Right cardiac atrium (tissue), 5 donors: ENCODE results near the gene LRWD1. TPM values are rescaled to one million over a fixed set of nuclear protein-coding genes. Genes with fewer than 3 reads are reported as not detected.
"Not testable (repeated sequence)": the region's sequence is repeated elsewhere in the genome, so short reads cannot be mapped to it uniquely, and the experiment has no call there.

ENCODE experiments used
- ATAC-seq, 2 donors: fragments of 200-7000 bp; cut with Tn5 transposase; one replicate each; pipeline versions ENCODE4 v1.8.0 to v1.9.1; 2020; ENCODE audit warnings: moderate library complexity in 2 of 2, mild to moderate bottlenecking in 1 of 2
- DNase-seq, 3 donors: peaks; one replicate each; pipeline ENCODE4 v3.0.0-alpha.2; 2020
- H3K27ac ChIP-seq: one replicate; pipeline ENCODE4 v1.5.1; 2013; ENCODE audit warnings: mild to moderate bottlenecking, low read length, control low read depth, moderate library complexity
- H3K27me3 ChIP-seq: one replicate; pipeline ENCODE4 v1.6.1; 2013; ENCODE audit not compliant: control insufficient read depth, insufficient read depth
- H3K4me1 ChIP-seq: one replicate; pipeline ENCODE4 v1.6.1; 2013; ENCODE audit warnings: low read length; ENCODE audit not compliant: control insufficient read depth, insufficient read depth
- H3K4me3 ChIP-seq: one replicate; pipeline ENCODE4 v1.5.1; 2013; ENCODE audit warnings: low read length, control low read depth
- H3K9me3 ChIP-seq: one replicate; pipeline ENCODE4 v1.6.1; 2013; ENCODE audit warnings: low read length; ENCODE audit not compliant: control insufficient read depth
- WGBS: extraction: QIAGEN DNeasy Blood & Tissue Kit; methylation state at CpG from one replicate; pipeline ENCODE4 v1.1.7; 2013; 5-methylcytosine and 5-hydroxymethylcytosine counted together
- intact Hi-C, 4 donors: fragments of 100-400 bp; cut with DNase I; formaldehyde crosslinking; loops; one replicate each; pipeline versions ENCODE4 v1.11.0 to v1.14.0; 2022 to 2023
- polyA plus RNA-seq: library from polyadenylated mRNA; stranded (reverse); fragments of 200-250 nt; gene quantifications from one replicate; pipeline ENCODE4 v1.2.3, GENCODE V29; 2013
- total RNA-seq, 4 donors: library from RNA; stranded (reverse); fragmentation: NEBNext Ultra II Directional; extraction: Animal tissue kit (Norgen Biotek cat#: 25700); gene quantifications; one replicate each; pipeline ENCODE4 v1.2.1, GENCODE V29; 2021
- donor health status: healthy with polysubstance abuse.
- donor health status: DM: no; HTN: yes; CAD: no.
- donor health status: DM: no; HTN: no; CAD: no.
- donor health status: DM: no; HTN: yes; CAD: no; lungs with severe emphysema.
- donor health status: DM: yes; HTN: yes; CAD: no.

The LRWD1 gene
- total and polyA plus RNA-seq, 5 donors, result 8.5 to 14.2 (median 10.4) TPM

GRCh38 chr7:102469972-102470825 is 5.4 kb downstream of the LRWD1 start:
- Histone ChIP-seq H3K4me1 (no peaks in the 10 kb centered on the region), H3K27me3 (no peaks in the 10 kb centered on the region), H3K9me3 (no peaks in the 10 kb centered on the region), H3K4me3 (no peak overlapping the region), H3K27ac (no peak overlapping the region)
- 76% methylated on average over 20 of the region's 20 CpGs for WGBS
- DNase-seq, result peak; percentile 2 to 60 (median 57)
- no peak for ATAC-seq
- intact Hi-C loops, result no loop called here

- ATAC-seq (no peak), DNase-seq (peak in 2 of 3 donors; percentile 9 to 31)
- H3K4me1 ChIP-seq, result no peaks in the 10 kb centered on the region
- no peaks in the 10 kb centered on the region for H3K27me3 ChIP-seq
- H3K9me3 ChIP-seq, result no peaks in the 10 kb centered on the region
- no peak overlapping the region for H3K27ac ChIP-seq
- intact Hi-C loops, result no loop called here
- WGBS, result 82% methylated on average over 6 of the region's 6 CpGs
- H3K4me3 ChIP-seq, result no peak overlapping the region
These were observed 7.0 kb downstream of the LRWD1 start for GRCh38 chr7:102471791-102472125.

- H3K9me3 ChIP-seq, result no peaks in the 10 kb centered on the region
- no peak for ATAC-seq
- no peaks in the 10 kb centered on the region for H3K27me3 ChIP-seq
- 69% methylated on average over 31 of the region's 31 CpGs for WGBS
- H3K4me1 ChIP-seq, result no peaks in the 10 kb centered on the region
- intact Hi-C loops, result no loop called here
- DNase-seq, result peak; percentile 22 to 65 (median 50)
- H3K4me3 ChIP-seq, result no peak overlapping the region
- H3K27ac ChIP-seq, result no peak overlapping the region
These were observed 7.6 kb downstream of the LRWD1 start for GRCh38 chr7:102472126-102473041.

GRCh38 chr7:102473271-102473991 is 8.6 kb downstream of the LRWD1 start:
- peak; percentile 13 to 58 (median 50) for DNase-seq
- H3K4me1 ChIP-seq, result no peaks in the 10 kb centered on the region
- no peak overlapping the region for H3K4me3 ChIP-seq
- H3K9me3 ChIP-seq, result no peaks in the 10 kb centered on the region
- H3K27ac ChIP-seq, result no peak overlapping the region
- intact Hi-C loops, result no loop called here
- no peaks in the 10 kb centered on the region for H3K27me3 ChIP-seq
- no peak for ATAC-seq
- 79% methylated on average over 23 of the region's 23 CpGs for WGBS

GRCh38 chr7:102474116-102474515 is 9.3 kb downstream of the LRWD1 start:
- 83% methylated on average over 9 of the region's 14 CpGs for WGBS
- ATAC-seq, H3K4me1 ChIP-seq, H3K4me3 ChIP-seq, H3K9me3 ChIP-seq, intact Hi-C loops, H3K27ac ChIP-seq, H3K27me3 ChIP-seq: not testable (repeated sequence)
- peak; percentile 1 to 22 (median 7) for DNase-seq

GRCh38 chr7:102474736-102475435 is 10.1 kb downstream of the LRWD1 start:
- 77% methylated on average over 11 of the region's 19 CpGs for WGBS

GRCh38 chr7:102478314-102479208 is 13.8 kb downstream of the LRWD1 start, which contains the start of gene POLR2J:
Gene POLR2J (minus strand): TSS chr7:102478922. CDS start chr7:102478860, 62 bp downstream.
- under 1% methylated on average over 43 of the region's 72 CpGs for WGBS
- H3K9me3 ChIP-seq, H3K27me3 ChIP-seq, H3K4me3 ChIP-seq, intact Hi-C loops, H3K4me1 ChIP-seq, H3K27ac ChIP-seq: not testable (repeated sequence)
- ATAC-seq, result peak; percentile 94 to 96
- peak; percentile 72 to 97 (median 95) for DNase-seq

More at GRCh38 chr7:102474736-102475435, 10.1 kb downstream of the LRWD1 start:
- H3K4me3 ChIP-seq, intact Hi-C loops, ATAC-seq, H3K9me3 ChIP-seq, H3K27me3 ChIP-seq, H3K27ac ChIP-seq, H3K4me1 ChIP-seq: not testable (repeated sequence)
- peak; percentile 4 to 36 (median 20) for DNase-seq

GRCh38 chr7:102479209-102479584 is 14.4 kb downstream of the LRWD1 start:
- H3K9me3 ChIP-seq, H3K4me1 ChIP-seq, H3K27me3 ChIP-seq, H3K4me3 ChIP-seq, intact Hi-C loops, H3K27ac ChIP-seq: not testable (repeated sequence)
- DNase-seq (peak in 1 of 3 donors; percentile 8), ATAC-seq (peak in 1 of 2 donors; percentile 51)
- 5% methylated on average over 2 of the region's 10 CpGs for whole genome bisulfite sequencing

- DNase-seq, result peak; percentile 40 to 75 (median 75)
- H3K4me1 ChIP-seq, intact Hi-C loops, ATAC-seq, H3K27ac ChIP-seq, H3K9me3 ChIP-seq, H3K4me3 ChIP-seq, H3K27me3 ChIP-seq: not testable (repeated sequence)
- 5% methylated on average over 6 of the region's 11 CpGs for WGBS
These were observed 15.3 kb downstream of the LRWD1 start for GRCh38 chr7:102479982-102480637.
